Measurements from ENCODE around the gene TOX3. TPM values are rescaled to one million over a fixed set of nuclear protein-coding genes. Genes with fewer than 3 reads are reported as not detected.

Gene TOX3
- total RNA-seq, 1 donor from 2014 or later = 48.1 TPM

GRCh38 chr16:52487849-52488457 is 59.0 kb downstream of the TOX3 start:
- Mint-ChIP-seq H3K4me1 (no peaks in the 10 kb centered on the region), H3K36me3 (peaks cover 25% of the 10 kb centered on the region), H3K4me3 (no peak overlapping the region), H3K27ac (no peak overlapping the region), H3K27me3 (ENCODE audit: insufficient read depth, low read depth) (no peaks in the 10 kb centered on the region), H3K9me3 (peaks cover 6% of the 10 kb centered on the region)
- Histone ChIP-seq H3K4me1 (peaks cover 44% of the 10 kb centered on the region), H3F3A (ENCODE audit: low read depth) (peaks cover 3% of the 10 kb centered on the region), H3K79me2 (ENCODE audit: low read depth) (peaks cover 100% of the 10 kb centered on the region), H3K36me3 (no peaks in the 10 kb centered on the region), H3K4me2 (no peak overlapping the region), H3K4me3 (no peak overlapping the region), H2AFZ (replicated peaks) (no peak overlapping the region), H3K27ac (no peak overlapping the region), H3K9me3 (ENCODE audit: low read depth) (no peaks in the 10 kb centered on the region), H4K20me1 (ENCODE audit: low read depth) (peaks cover 96% of the 10 kb centered on the region), H3K9ac (no peak overlapping the region), H3K27me3 (no peaks in the 10 kb centered on the region)
- DNase-seq (ENCODE audit: low spot score) = no peak
- no peak for TF ChIP-seq EZH2 (IDR thresholded peaks at IDR 0.05)
- TF ChIP-seq CTCF (IDR thresholded peaks at IDR 0.05) = no peak
- no peak for TF ChIP-seq EZH2phosphoT487 (IDR thresholded peaks at IDR 0.05)

GRCh38 chr16:52480237-52480636 is 66.7 kb downstream of the TOX3 start:
- Histone ChIP-seq H3K27ac (no peak overlapping the region), H4K20me1 (ENCODE audit: low read depth) (peaks cover 96% of the 10 kb centered on the region), H3K36me3 (no peaks in the 10 kb centered on the region), H3F3A (ENCODE audit: low read depth) (no peaks in the 10 kb centered on the region), H3K27me3 (no peaks in the 10 kb centered on the region), H3K79me2 (ENCODE audit: low read depth) (peaks cover 100% of the 10 kb centered on the region), H3K4me3 (no peak overlapping the region), H2AFZ (replicated peaks) (no peak overlapping the region), H3K4me1 (peaks cover 20% of the 10 kb centered on the region), H3K9me3 (ENCODE audit: low read depth) (no peaks in the 10 kb centered on the region), H3K4me2 (no peak overlapping the region), H3K9ac (no peak overlapping the region)
- DNase-seq (ENCODE audit: low spot score) = no peak
- Mint-ChIP-seq H3K27me3 (ENCODE audit: insufficient read depth, low read depth) (no peaks in the 10 kb centered on the region), H3K4me1 (peaks cover 7% of the 10 kb centered on the region), H3K9me3 (no peaks in the 10 kb centered on the region), H3K4me3 (no peak overlapping the region), H3K36me3 (peaks cover 10% of the 10 kb centered on the region), H3K27ac (no peak overlapping the region)
- TF ChIP-seq EZH2 (IDR thresholded peaks at IDR 0.05) = no peak
- no peak for TF ChIP-seq CTCF (IDR thresholded peaks at IDR 0.05)
- no peak for TF ChIP-seq EZH2phosphoT487 (IDR thresholded peaks at IDR 0.05)

GRCh38 chr16:52476111-52476510 is 70.8 kb downstream of the TOX3 start:
- peaks cover 3% of the 10 kb centered on the region for H3K36me3 ChIP-seq
- DNase-seq (ENCODE audit: low spot score) = no peak
- Mint-ChIP-seq H3K27me3 (ENCODE audit: insufficient read depth, low read depth) (no peaks in the 10 kb centered on the region), H3K9me3 (peaks cover 3% of the 10 kb centered on the region), H3K27ac (no peak overlapping the region), H3K4me1 (peaks cover 7% of the 10 kb centered on the region), H3K4me3 (no peak overlapping the region), H3K36me3 (peaks cover 22% of the 10 kb centered on the region)
- TF ChIP-seq EZH2 (IDR thresholded peaks at IDR 0.05) (no peak), CTCF (IDR thresholded peaks at IDR 0.05) (no peak), EZH2phosphoT487 (IDR thresholded peaks at IDR 0.05) (no peak)
- peaks cover 7% of the 10 kb centered on the region for H3K4me1 ChIP-seq
- no peak overlapping the region for H3K4me3 ChIP-seq
- H3K27me3 ChIP-seq = no peaks in the 10 kb centered on the region
- no peak overlapping the region for H3K4me2 ChIP-seq
- H3K79me2 ChIP-seq (ENCODE audit: low read depth) = peaks cover 100% of the 10 kb centered on the region
- no peaks in the 10 kb centered on the region for H3K9me3 ChIP-seq (ENCODE audit: low read depth)
- peaks cover 8% of the 10 kb centered on the region for H3F3A ChIP-seq (ENCODE audit: low read depth)
- no peak overlapping the region for H3K27ac ChIP-seq
- H3K9ac ChIP-seq = no peak overlapping the region
- H2AFZ ChIP-seq (replicated peaks) = no peak overlapping the region
- peaks cover 97% of the 10 kb centered on the region for H4K20me1 ChIP-seq (ENCODE audit: low read depth)

Data from neural progenitor cell (in vitro differentiated cells).